Stimulated activated naive CD8-positive, alpha-beta T cell treated with anti-CD3 and anti-CD28 coated beads, Interleukin-15, amount 100 ng/mL, for 72 hours (primary cell): Measurements from ENCODE around the gene RARB.

ENCODE experiments used
- ATAC-seq: fragments of 150-1000 bp; cut with Tn5 transposase; 2 replicates; pipeline ENCODE4 v1.10.0; 2021; ENCODE audit warnings: mild to moderate bottlenecking, moderate library complexity
- DNase-seq, 2 donors: peaks; one replicate each; pipeline ENCODE4 v3.0.0; 2021 to 2022
- H3K27ac Mint-ChIP-seq, 2 donors: one replicate each; pipeline ENCODE4 v1.8.0; 2022; ENCODE audit warnings: mild to moderate bottlenecking in 2 of 2, mixed read lengths in 2 of 2, moderate library complexity in 2 of 2
- H3K27me3 Mint-ChIP-seq: one replicate; pipeline ENCODE4 v1.8.0; 2022; ENCODE audit warnings: mixed read lengths
- H3K4me1 Mint-ChIP-seq: one replicate; pipeline ENCODE4 v1.8.0; 2022; ENCODE audit warnings: mild to moderate bottlenecking, mixed read lengths
- H3K4me3 Mint-ChIP-seq, 2 donors: one replicate each; pipeline ENCODE4 v1.8.0; 2022; ENCODE audit warnings: mild to moderate bottlenecking in 2 of 2, mixed read lengths in 2 of 2, moderate library complexity in 1 of 2
- H3K9me3 Mint-ChIP-seq, 2 donors: one replicate each; pipeline ENCODE4 v1.8.0; 2022; ENCODE audit warnings: mixed read lengths in 2 of 2

Gene RARB

DNA sequence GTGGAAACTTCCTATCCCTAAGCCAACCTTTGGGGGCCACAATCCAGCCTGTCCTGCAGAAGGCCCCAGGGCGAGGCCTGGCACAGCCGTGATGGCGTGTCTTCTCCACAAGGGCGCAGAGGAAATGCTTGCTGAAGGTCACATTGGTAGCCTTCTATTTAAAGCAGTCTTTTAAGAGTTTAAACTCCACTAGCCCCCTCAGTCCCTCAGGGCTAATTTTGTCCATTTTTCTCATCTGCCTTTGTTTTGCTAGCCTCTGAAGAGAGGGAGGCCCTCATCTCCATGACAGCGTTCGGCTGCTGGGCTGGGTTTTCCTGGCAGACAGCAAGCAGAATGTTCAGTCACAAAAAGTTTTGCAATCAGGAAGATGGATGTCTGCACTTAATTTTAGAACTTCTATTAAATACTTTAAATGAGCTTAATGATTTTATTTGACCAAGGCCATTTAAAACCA lies 40.8 kb downstream of the RARB start:
- H3K4me1 Mint-ChIP-seq, result no peaks in the 10 kb centered on the region
- DNase-seq (no peak), ATAC-seq (no peak)
- H3K27me3 Mint-ChIP-seq, result peaks cover 8% of the 10 kb centered on the region
- no peak overlapping the region for H3K4me3 Mint-ChIP-seq
- H3K27ac Mint-ChIP-seq, result no peak overlapping the region
- no peaks in the 10 kb centered on the region for H3K9me3 Mint-ChIP-seq

- Mint-ChIP-seq H3K4me1 (no peaks in the 10 kb centered on the region), H3K9me3 (no peaks in the 10 kb centered on the region), H3K27me3 (peaks cover 8% of the 10 kb centered on the region), H3K27ac (no peak overlapping the region), H3K4me3 (no peak overlapping the region)
- ATAC-seq (no peak), DNase-seq (no peak)
These were observed 41.5 kb downstream of the RARB start for GRCh38 chr3:25469558-25469957.

GRCh38 chr3:25471081-25471768 lies 43.2 kb downstream of the RARB start:
- ATAC-seq (no peak), DNase-seq (no peak)
- no peaks in the 10 kb centered on the region for H3K4me1 Mint-ChIP-seq

GRCh38 chr3:25472153-25472552 lies 44.1 kb downstream of the RARB start:
- Mint-ChIP-seq H3K9me3 (no peaks in the 10 kb centered on the region), H3K27me3 (peaks cover 8% of the 10 kb centered on the region), H3K27ac (no peak overlapping the region), H3K4me1 (no peaks in the 10 kb centered on the region), H3K4me3 (no peak overlapping the region)
- no peak for DNase-seq
- ATAC-seq, result no peak

More at GRCh38 chr3:25471081-25471768, 43.2 kb downstream of the RARB start:
- Mint-ChIP-seq H3K27me3 (peaks cover 8% of the 10 kb centered on the region), H3K27ac (no peak overlapping the region), H3K4me3 (no peak overlapping the region), H3K9me3 (no peaks in the 10 kb centered on the region)

GRCh38 chr3:25472731-25473130 lies 44.7 kb downstream of the RARB start:
- Mint-ChIP-seq H3K27ac (no peak overlapping the region), H3K4me3 (no peak overlapping the region), H3K27me3 (peaks cover 8% of the 10 kb centered on the region), H3K9me3 (no peaks in the 10 kb centered on the region), H3K4me1 (no peaks in the 10 kb centered on the region)
- DNase-seq (no peak), ATAC-seq (no peak)

DNA sequence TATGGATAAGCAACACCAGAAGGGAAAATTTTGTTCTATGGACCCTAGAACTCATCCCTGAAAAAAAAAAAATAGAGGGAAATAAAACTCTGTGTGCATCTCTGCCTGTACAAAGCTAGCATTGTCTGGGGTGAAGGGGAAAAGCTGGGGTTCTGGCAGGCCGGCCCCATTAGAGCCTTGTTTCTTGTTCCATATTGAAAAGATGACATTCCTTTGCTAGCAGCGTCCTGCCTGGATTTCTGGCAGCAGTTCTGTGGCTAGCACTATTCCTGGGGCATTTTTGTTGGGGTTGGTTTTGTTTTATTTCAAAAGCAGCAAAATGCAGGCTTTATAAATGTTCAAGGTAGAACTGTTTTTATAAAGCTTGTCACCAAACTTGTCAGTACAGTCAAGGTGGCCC lies 45.2 kb downstream of the RARB start:
- H3K27me3 Mint-ChIP-seq, result peaks cover 8% of the 10 kb centered on the region
- no peak overlapping the region for H3K4me3 Mint-ChIP-seq
- H3K9me3 Mint-ChIP-seq, result no peaks in the 10 kb centered on the region
- H3K27ac Mint-ChIP-seq, result no peak overlapping the region
- DNase-seq (no peak), ATAC-seq (no peak)
- no peaks in the 10 kb centered on the region for H3K4me1 Mint-ChIP-seq

GRCh38 chr3:25474052-25474451 lies 46.0 kb downstream of the RARB start:
- Mint-ChIP-seq H3K9me3 (no peaks in the 10 kb centered on the region), H3K27me3 (peaks cover 8% of the 10 kb centered on the region), H3K4me3 (no peak overlapping the region), H3K4me1 (no peaks in the 10 kb centered on the region), H3K27ac (no peak overlapping the region)
- ATAC-seq (no peak), DNase-seq (no peak)

DNA sequence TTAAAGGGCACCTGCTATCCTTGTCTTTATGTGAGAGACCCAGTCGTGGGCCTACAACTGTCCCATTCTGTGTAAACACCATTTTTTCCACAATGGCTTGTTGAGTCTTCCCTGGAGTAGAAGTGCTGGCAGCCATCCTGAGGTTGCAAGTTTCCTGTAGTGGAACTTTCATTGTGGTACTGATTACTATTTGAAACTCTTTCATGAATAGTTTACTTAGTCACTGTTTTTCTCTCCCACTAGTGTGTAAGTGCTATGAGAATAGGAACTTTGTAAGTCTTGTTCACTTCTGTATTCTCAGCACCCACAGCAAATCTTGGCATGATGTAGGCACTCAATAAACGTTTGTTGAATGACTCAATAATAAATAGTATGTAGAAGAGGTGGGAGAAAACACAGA lies 48.6 kb downstream of the RARB start:
- no peak overlapping the region for H3K27ac Mint-ChIP-seq
- H3K4me3 Mint-ChIP-seq, result no peak overlapping the region
- ATAC-seq, result no peak
- H3K4me1 Mint-ChIP-seq, result no peaks in the 10 kb centered on the region
- H3K9me3 Mint-ChIP-seq, result no peaks in the 10 kb centered on the region
- DNase-seq, result no peak
- peaks cover 8% of the 10 kb centered on the region for H3K27me3 Mint-ChIP-seq

DNA sequence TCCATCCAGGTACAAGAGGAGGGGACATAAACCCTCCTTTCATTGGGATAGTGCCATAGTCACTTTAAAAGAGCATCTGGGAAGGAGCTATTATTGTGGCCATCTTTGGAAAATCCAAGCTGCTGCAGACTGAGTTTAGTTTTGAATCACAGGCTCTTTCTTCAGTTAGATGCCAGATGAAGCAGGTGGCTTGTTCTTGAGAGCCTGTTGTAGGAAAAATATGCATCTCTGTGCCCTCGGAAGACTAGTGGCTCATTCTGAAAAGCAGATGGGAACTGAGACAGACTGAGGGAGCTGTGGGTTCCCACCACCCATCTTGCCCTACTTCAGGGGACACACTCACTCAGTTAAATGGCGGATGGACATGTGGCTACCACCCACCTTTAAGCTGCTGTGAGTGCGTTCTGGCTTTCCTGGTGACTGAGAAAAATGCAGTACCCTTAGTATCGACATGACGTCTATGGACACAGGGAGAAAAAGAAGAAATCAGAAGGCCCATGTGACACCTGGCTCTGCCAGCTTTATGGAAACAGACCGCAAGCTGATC lies 50.2 kb downstream of the RARB start:
- Mint-ChIP-seq H3K27ac (no peak overlapping the region), H3K4me3 (no peak overlapping the region), H3K27me3 (peaks cover under 1% of the 10 kb centered on the region), H3K9me3 (no peaks in the 10 kb centered on the region), H3K4me1 (no peaks in the 10 kb centered on the region)
- ATAC-seq (no peak), DNase-seq (no peak)

- H3K9me3 Mint-ChIP-seq, result no peaks in the 10 kb centered on the region
- no peak overlapping the region for H3K27ac Mint-ChIP-seq
- no peak overlapping the region for H3K4me3 Mint-ChIP-seq
- no peak for DNase-seq
- no peaks in the 10 kb centered on the region for H3K27me3 Mint-ChIP-seq
- no peaks in the 10 kb centered on the region for H3K4me1 Mint-ChIP-seq
- no peak for ATAC-seq
These were observed 51.1 kb downstream of the RARB start for GRCh38 chr3:25478964-25479726.

GRCh38 chr3:25479727-25480010 lies 51.6 kb downstream of the RARB start:
- Mint-ChIP-seq H3K4me1 (no peaks in the 10 kb centered on the region), H3K9me3 (no peaks in the 10 kb centered on the region), H3K4me3 (no peak overlapping the region), H3K27ac (no peak overlapping the region), H3K27me3 (no peaks in the 10 kb centered on the region)
- DNase-seq, result no peak
- ATAC-seq, result no peak

DNA sequence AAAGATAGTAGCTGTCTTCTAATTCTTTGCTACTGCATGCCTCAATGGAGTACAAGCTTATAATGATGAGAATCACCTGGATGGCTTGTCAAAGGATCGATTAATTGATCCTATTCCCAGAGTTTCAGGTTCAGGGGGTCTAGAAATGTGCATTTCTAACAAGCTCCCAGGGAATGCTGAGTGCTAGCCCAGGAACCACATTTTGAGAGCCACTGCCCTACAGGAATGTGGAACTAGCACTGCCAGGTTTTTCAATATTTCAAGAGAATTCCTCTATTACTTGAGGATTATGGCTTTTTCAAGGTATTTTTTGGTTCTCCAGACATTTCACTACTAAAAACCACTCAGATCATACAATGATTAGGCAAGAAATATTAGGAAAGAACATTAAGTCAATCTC lies 52.7 kb downstream of the RARB start:
- H3K4me3 Mint-ChIP-seq, result no peak overlapping the region
- H3K27ac Mint-ChIP-seq, result no peak overlapping the region
- H3K9me3 Mint-ChIP-seq, result no peaks in the 10 kb centered on the region
- DNase-seq (no peak), ATAC-seq (no peak)
- no peaks in the 10 kb centered on the region for H3K4me1 Mint-ChIP-seq
- no peaks in the 10 kb centered on the region for H3K27me3 Mint-ChIP-seq

DNA sequence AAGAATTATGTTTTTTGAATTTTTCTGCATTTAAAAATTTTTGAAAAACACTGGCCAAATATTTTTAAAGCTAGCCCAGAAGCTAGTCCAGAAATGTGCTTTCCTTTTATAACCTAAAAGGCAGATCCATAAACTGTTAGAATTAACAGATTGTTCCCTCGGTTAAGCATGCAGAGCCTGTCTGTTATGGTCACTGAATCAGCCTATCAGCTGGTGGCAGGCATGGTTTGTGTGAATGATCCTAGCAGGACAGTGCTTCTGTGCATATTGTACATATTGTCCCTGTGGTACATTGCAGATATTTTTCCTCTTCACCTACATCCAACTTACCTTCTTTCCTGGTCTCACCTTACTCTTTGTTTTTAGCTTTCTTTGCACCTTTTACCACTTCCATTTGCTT lies 53.3 kb downstream of the RARB start:
- DNase-seq (no peak), ATAC-seq (no peak)
- H3K9me3 Mint-ChIP-seq, result no peaks in the 10 kb centered on the region
- H3K4me3 Mint-ChIP-seq, result no peak overlapping the region
- H3K27me3 Mint-ChIP-seq, result no peaks in the 10 kb centered on the region
- H3K4me1 Mint-ChIP-seq, result no peaks in the 10 kb centered on the region
- H3K27ac Mint-ChIP-seq, result no peak overlapping the region

DNA sequence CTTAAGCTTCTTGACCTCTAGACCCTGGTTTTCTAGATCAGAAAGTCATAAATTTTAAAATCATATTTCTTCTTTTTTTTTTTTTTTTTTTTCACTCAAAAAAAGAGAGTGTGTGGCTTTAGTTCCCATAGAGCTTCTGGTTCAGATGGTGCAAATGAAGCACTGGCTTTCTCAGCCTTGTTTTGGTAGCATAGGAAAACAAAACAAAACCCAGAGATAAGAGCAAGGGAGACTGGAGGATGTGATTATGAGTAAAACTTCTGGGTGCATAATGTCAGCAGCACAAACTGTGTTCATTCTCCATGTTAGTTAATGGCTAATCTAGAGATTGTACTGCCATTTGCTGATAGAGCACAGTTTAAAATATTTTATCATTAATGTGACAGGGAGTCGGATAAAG lies 55.4 kb downstream of the RARB start:
- H3K27ac Mint-ChIP-seq, result no peak overlapping the region
- no peaks in the 10 kb centered on the region for H3K9me3 Mint-ChIP-seq
- no peaks in the 10 kb centered on the region for H3K4me1 Mint-ChIP-seq
- no peak for DNase-seq
- H3K4me3 Mint-ChIP-seq, result no peak overlapping the region
- no peaks in the 10 kb centered on the region for H3K27me3 Mint-ChIP-seq
- ATAC-seq, result no peak

GRCh38 chr3:25485673-25486072 lies 57.6 kb downstream of the RARB start:
- Mint-ChIP-seq H3K9me3 (no peaks in the 10 kb centered on the region), H3K27me3 (no peaks in the 10 kb centered on the region), H3K27ac (no peak overlapping the region), H3K4me1 (no peaks in the 10 kb centered on the region), H3K4me3 (no peak overlapping the region)
- DNase-seq (no peak), ATAC-seq (no peak)

DNA sequence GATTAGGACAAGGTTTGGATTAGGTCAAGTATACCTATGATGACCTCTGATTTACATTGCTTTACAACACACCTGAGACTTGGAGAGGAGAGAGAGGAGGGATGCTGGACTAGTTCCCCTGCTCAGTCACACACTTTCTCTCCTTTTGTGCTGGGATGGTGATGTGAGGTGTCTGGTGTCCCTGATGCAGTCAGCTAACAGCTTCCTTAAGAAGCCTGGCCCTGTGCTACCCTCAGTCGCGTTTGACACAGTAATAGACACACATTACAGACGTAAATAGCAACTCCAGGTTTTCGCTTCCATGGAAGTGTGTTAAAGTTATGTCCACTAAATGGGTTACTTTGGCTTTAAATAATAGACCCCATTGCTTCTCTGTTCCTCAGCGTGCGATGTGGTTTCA lies 58.9 kb downstream of the RARB start:
- Mint-ChIP-seq H3K9me3 (no peaks in the 10 kb centered on the region), H3K27ac (no peak overlapping the region), H3K4me1 (no peaks in the 10 kb centered on the region), H3K4me3 (no peak overlapping the region), H3K27me3 (no peaks in the 10 kb centered on the region)
- ATAC-seq, result no peak
- no peak for DNase-seq
